HEK293 (cell line): ENCODE measurements around the gene MPZL1.

Experiments
- CTCF ChIA-PET: fragments of 350-600 bp; formaldehyde crosslinking; extraction: SDS; loops from one replicate; lab custom pipeline; 2021; ENCODE audit warnings: antibody characterized with exemption; lab: Yijun Ruan, JAX
- POLR2A ChIA-PET: fragments of 300-600 bp; formaldehyde crosslinking; extraction: SDS; loops from one replicate; lab custom pipeline; 2020; ENCODE audit warnings: antibody characterized with exemption, inconsistent platforms; lab: Yijun Ruan, JAX
- H3K27ac ChIP-seq: fragments of 200-500 bp; sonication (Bioruptor generic); 2 replicates; pipeline ENCODE4 v1.5.1; 2014; ENCODE audit warnings: low read depth, low read length, control low read depth, inconsistent platforms; ENCODE audit errors: extremely low read depth
- H3K36me3 ChIP-seq, 2 experiments: fragments of 200-500 bp in 1 of 2; sonication (Bioruptor generic) in 1 of 2; 1 replicate in 1 of 2; 2 replicates in 1 of 2; pipeline ENCODE4 v1.5.1; 2014 to 2017; ENCODE audit warnings: inconsistent platforms in 2 of 2, low read length in 2 of 2; ENCODE audit not compliant: control insufficient read depth in 2 of 2, insufficient read depth in 1 of 2
- H3K4me1 ChIP-seq: fragments of 200-500 bp; sonication (Bioruptor generic); 2 replicates; pipeline ENCODE4 v1.5.1; 2014; ENCODE audit warnings: mild to moderate bottlenecking, low read length, inconsistent platforms; ENCODE audit not compliant: control insufficient read depth, insufficient read depth
- H3K4me3 ChIP-seq: 2 replicates; pipeline ENCODE4 v1.5.1; 2011; ENCODE audit warnings: low read depth, mild to moderate bottlenecking, control low read depth, low read length, moderate library complexity
- H3K9me3 ChIP-seq: fragments of 200-500 bp; sonication (Bioruptor generic); 2 replicates; pipeline ENCODE4 v1.5.1; 2014; ENCODE audit warnings: low read depth, low read length, inconsistent platforms; ENCODE audit not compliant: control insufficient read depth, insufficient read depth
- GLI2 ChIP-seq: fragments of 450-650 bp; formaldehyde crosslinking; IDR thresholded peaks from 2 replicates; pipeline ENCODE4; 2017; ENCODE audit warnings: missing biosample characterization, missing genetic modification characterization, low read depth, borderline replicate concordance
- KLF9 ChIP-seq: fragments of 450-650 bp; formaldehyde crosslinking; IDR thresholded peaks from 2 replicates; pipeline ENCODE4 v1.5.1; 2016; ENCODE audit warnings: missing biosample characterization, missing genetic modification characterization, low read depth
- MZF1 ChIP-seq: fragments of 450-650 bp; formaldehyde crosslinking; IDR thresholded peaks from 2 replicates; pipeline ENCODE4 v1.5.1; 2017; ENCODE audit warnings: missing biosample characterization, missing genetic modification characterization, borderline replicate concordance
- ZFP41 ChIP-seq: fragments of 450-650 bp; formaldehyde crosslinking; IDR thresholded peaks from 2 replicates; pipeline ENCODE4 v1.5.1; 2016; ENCODE audit warnings: missing biosample characterization, missing genetic modification characterization, borderline replicate concordance
- ZFP69B ChIP-seq: fragments of 450-650 bp; formaldehyde crosslinking; IDR thresholded peaks from 2 replicates; pipeline ENCODE4 v1.5.1; 2016; ENCODE audit warnings: missing biosample characterization, missing genetic modification characterization
- ZNF133 ChIP-seq: fragments of 450-650 bp; formaldehyde crosslinking; IDR thresholded peaks from 2 replicates; pipeline ENCODE4 v1.5.1; 2016; ENCODE audit warnings: missing biosample characterization, missing genetic modification characterization
- ZNF138 ChIP-seq: fragments of 450-650 bp; formaldehyde crosslinking; IDR thresholded peaks from 2 replicates; pipeline ENCODE4 v1.5.1; 2016; ENCODE audit warnings: missing biosample characterization, missing genetic modification characterization, borderline replicate concordance
- ZNF155 ChIP-seq: fragments of 450-650 bp; formaldehyde crosslinking; IDR thresholded peaks from 2 replicates; pipeline ENCODE4 v1.5.1; 2016; ENCODE audit warnings: missing biosample characterization, missing genetic modification characterization
- ZNF175 ChIP-seq: fragments of 450-650 bp; formaldehyde crosslinking; IDR thresholded peaks from 2 replicates; pipeline ENCODE4 v1.5.1; 2016; ENCODE audit warnings: missing biosample characterization, missing genetic modification characterization
- ZNF214 ChIP-seq: fragments of 450-650 bp; formaldehyde crosslinking; IDR thresholded peaks from 2 replicates; pipeline ENCODE4 v1.5.1; 2017; ENCODE audit warnings: missing biosample characterization, mild to moderate bottlenecking, missing genetic modification characterization, borderline replicate concordance
- ZNF239 ChIP-seq: fragments of 450-650 bp; formaldehyde crosslinking; IDR thresholded peaks from 2 replicates; pipeline ENCODE4 v1.5.1; 2016; ENCODE audit warnings: missing biosample characterization, missing genetic modification characterization
- ZNF449 ChIP-seq: fragments of 450-650 bp; formaldehyde crosslinking; IDR thresholded peaks from 2 replicates; pipeline ENCODE4 v1.5.1; 2017; ENCODE audit warnings: missing biosample characterization, mild to moderate bottlenecking, missing genetic modification characterization, moderate library complexity
- ZNF501 ChIP-seq: fragments of 450-650 bp; formaldehyde crosslinking; IDR thresholded peaks from 2 replicates; pipeline ENCODE4 v1.5.1; 2016; ENCODE audit warnings: missing biosample characterization, missing genetic modification characterization
- ZNF510 ChIP-seq: fragments of 450-650 bp; formaldehyde crosslinking; IDR thresholded peaks from 2 replicates; pipeline ENCODE4 v1.5.1; 2018; ENCODE audit warnings: mild to moderate bottlenecking, missing genetic modification characterization, missing biosample characterization; ENCODE audit not compliant: insufficient replicate concordance
- ZNF558 ChIP-seq: fragments of 450-650 bp; formaldehyde crosslinking; IDR thresholded peaks from 2 replicates; pipeline ENCODE4 v1.5.1; 2016; ENCODE audit warnings: missing biosample characterization, missing genetic modification characterization
- ZNF658 ChIP-seq: fragments of 450-650 bp; formaldehyde crosslinking; IDR thresholded peaks from 2 replicates; pipeline ENCODE4; 2016; ENCODE audit warnings: missing biosample characterization, missing genetic modification characterization
- ZNF768 ChIP-seq: fragments of 450-650 bp; formaldehyde crosslinking; IDR thresholded peaks from 2 replicates; pipeline ENCODE4 v1.5.1; 2018; ENCODE audit warnings: missing biosample characterization, mild to moderate bottlenecking, missing genetic modification characterization
- TF ChIP-seq, protein P1 (sequence below): fragments of 450-650 bp; formaldehyde crosslinking; IDR thresholded peaks from 2 replicates; pipeline ENCODE4 v1.5.1; 2016; ENCODE audit warnings: missing biosample characterization, missing genetic modification characterization, low read depth
- TF ChIP-seq, protein P2 (sequence below): fragments of 450-650 bp; formaldehyde crosslinking; IDR thresholded peaks from 2 replicates; pipeline ENCODE4 v1.5.1; 2016; ENCODE audit warnings: missing biosample characterization, missing genetic modification characterization
- TF ChIP-seq, protein P3 (sequence below): fragments of 450-650 bp; formaldehyde crosslinking; IDR thresholded peaks from 2 replicates; pipeline ENCODE4 v1.5.1; 2016; ENCODE audit warnings: missing biosample characterization, missing genetic modification characterization

MPZL1 gene

DNA sequence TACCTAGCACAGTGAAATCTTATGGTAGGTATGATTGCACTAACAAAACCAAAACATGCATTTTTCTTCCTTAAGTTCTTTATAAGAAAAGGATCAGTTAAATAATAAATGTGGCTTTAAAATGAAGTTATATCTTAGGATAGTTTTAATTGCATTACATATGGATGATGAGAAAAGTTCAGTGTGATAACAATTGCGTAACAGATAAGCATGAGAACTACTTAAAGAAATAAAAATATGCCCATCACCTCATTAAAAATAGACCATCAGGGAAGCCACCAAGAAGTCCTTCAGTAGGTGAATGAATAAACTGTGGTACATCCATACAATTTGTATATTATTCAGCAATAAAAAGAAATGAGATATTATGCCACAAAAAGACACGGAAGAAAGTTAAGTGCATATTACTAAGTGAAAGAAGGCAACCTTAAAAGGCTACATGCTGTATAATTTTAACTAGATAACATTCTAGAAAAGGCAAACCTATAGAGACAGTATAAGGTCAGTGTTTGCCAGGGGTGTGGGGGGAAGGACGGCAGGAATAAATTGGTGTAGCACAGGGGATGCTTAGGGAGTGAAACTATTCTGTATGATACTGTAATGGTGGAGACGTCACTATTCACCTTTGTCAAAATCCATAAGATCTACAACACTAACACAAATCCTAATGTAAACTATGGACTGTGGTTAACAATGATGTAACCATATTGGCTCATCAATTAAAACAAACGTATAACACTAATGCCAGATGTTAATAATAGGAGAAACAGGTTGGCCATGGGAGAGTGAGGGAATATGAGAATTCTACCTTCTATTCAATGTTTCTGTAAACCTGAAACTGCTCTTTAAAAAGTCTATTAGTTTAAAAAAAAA is 42.9 kb downstream of the MPZL1 start:
- no peaks in the 10 kb centered on the region for H3K4me1 ChIP-seq
- POLR2A ChIA-PET: interaction anchor here (0.7 kb wide), 1 partner anchor 32 kb away, joined by 3 read pairs; no protein-coding TSS in a partner anchor
- CTCF ChIA-PET: no interaction called here
- no peak overlapping the region for H3K4me3 ChIP-seq
- no peak overlapping the region for H3K27ac ChIP-seq
- TF ChIP-seq, protein P1, sequence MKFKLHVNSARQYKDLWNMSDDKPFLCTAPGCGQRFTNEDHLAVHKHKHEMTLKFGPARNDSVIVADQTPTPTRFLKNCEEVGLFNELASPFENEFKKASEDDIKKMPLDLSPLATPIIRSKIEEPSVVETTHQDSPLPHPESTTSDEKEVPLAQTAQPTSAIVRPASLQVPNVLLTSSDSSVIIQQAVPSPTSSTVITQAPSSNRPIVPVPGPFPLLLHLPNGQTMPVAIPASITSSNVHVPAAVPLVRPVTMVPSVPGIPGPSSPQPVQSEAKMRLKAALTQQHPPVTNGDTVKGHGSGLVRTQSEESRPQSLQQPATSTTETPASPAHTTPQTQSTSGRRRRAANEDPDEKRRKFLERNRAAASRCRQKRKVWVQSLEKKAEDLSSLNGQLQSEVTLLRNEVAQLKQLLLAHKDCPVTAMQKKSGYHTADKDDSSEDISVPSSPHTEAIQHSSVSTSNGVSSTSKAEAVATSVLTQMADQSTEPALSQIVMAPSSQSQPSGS (tag by site-specific recombination): 0 out of 2 replicates have a peak, but pooled peaks have one; percentile 27
- no peak for TF ChIP-seq ZNF558 (tag by site-specific recombination)
- TF ChIP-seq ZFP69B (tag by site-specific recombination): no peak
- peaks cover 5 to 39% of the 10 kb centered on the region in 2 experiments; a peak in 1 of 3 replicates for H3K36me3 ChIP-seq
- no peaks in the 10 kb centered on the region for H3K9me3 ChIP-seq

DNA sequence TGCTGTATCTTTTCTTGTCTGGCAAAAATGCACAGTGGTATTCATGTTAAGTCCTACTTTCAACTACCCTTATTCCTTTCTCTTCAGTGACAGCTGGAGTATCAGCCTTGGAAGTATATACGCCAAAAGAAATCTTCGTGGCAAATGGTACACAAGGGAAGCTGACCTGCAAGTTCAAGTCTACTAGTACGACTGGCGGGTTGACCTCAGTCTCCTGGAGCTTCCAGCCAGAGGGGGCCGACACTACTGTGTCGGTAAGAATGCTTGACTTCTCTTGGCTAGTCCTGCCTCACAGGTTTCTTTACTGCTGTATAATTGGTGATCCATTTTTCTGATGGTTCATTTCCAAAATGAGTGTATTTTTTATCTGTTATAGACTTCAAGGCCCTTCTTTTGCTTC is 43.7 kb downstream of the MPZL1 start:
- Histone ChIP-seq H3K36me3 (peaks cover 5 to 47% of the 10 kb centered on the region in 2 experiments; a peak in 1 of 3 replicates), H3K27ac (no peak overlapping the region), H3K4me1 (no peaks in the 10 kb centered on the region), H3K9me3 (no peaks in the 10 kb centered on the region), H3K4me3 (no peak overlapping the region)
- no peak for TF ChIP-seq ZNF768 (tag by site-specific recombination)
- TF ChIP-seq ZNF133 (tag by site-specific recombination): peak; percentile 53; the same call in 1 of the 2 replicates
- CTCF ChIA-PET: no interaction called here
- POLR2A ChIA-PET: no interaction called here

- TF ChIP-seq, protein P2, sequence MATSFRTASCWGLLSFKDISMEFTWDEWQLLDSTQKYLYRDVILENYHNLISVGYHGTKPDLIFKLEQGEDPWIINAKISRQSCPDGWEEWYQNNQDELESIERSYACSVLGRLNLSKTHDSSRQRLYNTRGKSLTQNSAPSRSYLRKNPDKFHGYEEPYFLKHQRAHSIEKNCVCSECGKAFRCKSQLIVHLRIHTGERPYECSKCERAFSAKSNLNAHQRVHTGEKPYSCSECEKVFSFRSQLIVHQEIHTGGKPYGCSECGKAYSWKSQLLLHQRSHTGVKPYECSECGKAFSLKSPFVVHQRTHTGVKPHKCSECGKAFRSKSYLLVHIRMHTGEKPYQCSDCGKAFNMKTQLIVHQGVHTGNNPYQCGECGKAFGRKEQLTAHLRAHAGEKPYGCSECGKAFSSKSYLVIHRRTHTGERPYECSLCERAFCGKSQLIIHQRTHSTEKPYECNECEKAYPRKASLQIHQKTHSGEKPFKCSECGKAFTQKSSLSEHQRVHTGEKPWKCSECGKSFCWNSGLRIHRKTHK (tag by site-specific recombination): no peak
- TF ChIP-seq MZF1 (no peak), GLI2 (tag by site-specific recombination) (no peak), ZNF768 (tag by site-specific recombination) (no peak), ZNF138 (no peak), ZNF155 (tag by site-specific recombination) (no peak), KLF9 (tag by site-specific recombination) (no peak), ZNF510 (no peak), ZNF501 (no peak), ZNF239 (tag by site-specific recombination) (no peak), ZNF214 (tag by site-specific recombination) (no peak), ZNF658 (tag by site-specific recombination) (no peak), ZFP41 (no peak), ZNF449 (tag by site-specific recombination) (no peak), ZNF175 (tag by site-specific recombination) (no peak)
- TF ChIP-seq, protein P3, sequence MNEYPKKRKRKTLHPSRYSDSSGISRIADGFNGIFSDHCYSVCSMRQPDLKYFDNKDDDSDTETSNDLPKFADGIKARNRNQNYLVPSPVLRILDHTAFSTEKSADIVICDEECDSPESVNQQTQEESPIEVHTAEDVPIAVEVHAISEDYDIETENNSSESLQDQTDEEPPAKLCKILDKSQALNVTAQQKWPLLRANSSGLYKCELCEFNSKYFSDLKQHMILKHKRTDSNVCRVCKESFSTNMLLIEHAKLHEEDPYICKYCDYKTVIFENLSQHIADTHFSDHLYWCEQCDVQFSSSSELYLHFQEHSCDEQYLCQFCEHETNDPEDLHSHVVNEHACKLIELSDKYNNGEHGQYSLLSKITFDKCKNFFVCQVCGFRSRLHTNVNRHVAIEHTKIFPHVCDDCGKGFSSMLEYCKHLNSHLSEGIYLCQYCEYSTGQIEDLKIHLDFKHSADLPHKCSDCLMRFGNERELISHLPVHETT: no peak
- no peaks in the 10 kb centered on the region for H3K9me3 ChIP-seq
- H3K4me3 ChIP-seq: no peak overlapping the region
- POLR2A ChIA-PET: no interaction called here
- H3K27ac ChIP-seq: no peak overlapping the region
- H3K4me1 ChIP-seq: no peaks in the 10 kb centered on the region
- H3K36me3 ChIP-seq: peaks cover 5 to 52% of the 10 kb centered on the region in 2 experiments; a peak in 1 of 3 replicates
- CTCF ChIA-PET: interaction anchor here (0.6 kb wide), 2 partner anchors 26 to 294 kb away, joined by 3 read pairs; no protein-coding TSS in a partner anchor
These were observed 44.8 kb downstream of the MPZL1 start for GRCh38 chr1:167766538-167766937.
